Right lobe of liver (tissue), 4 donors: ENCODE results near the gene ARHGAP22.

Experiments
- POLR2A ChIP-seq: fragments of 450-650 bp; IDR thresholded peaks from one replicate; pipeline ENCODE4 v1.6.1; 2017; ENCODE audit warnings: antibody characterized with exemption, mild to moderate bottlenecking
- TF ChIP-seq, protein P1 (sequence below), 4 donors: fragments of 200-600 bp in 3 of 4; fragments of 450-650 bp in 1 of 4; IDR thresholded peaks; one replicate each; pipeline versions ENCODE4 v1.5.1 to v1.8.0; 2016 to 2022; ENCODE audit warnings: antibody characterized with exemption in 4 of 4, mild to moderate bottlenecking in 2 of 4
- donor health status: DM: no; HTN: no; CAD: no.
- donor health status: DM: no; HTN: no; CAD: no.
- donor health status: DM: no; HTN: yes; CAD: no.

DNA sequence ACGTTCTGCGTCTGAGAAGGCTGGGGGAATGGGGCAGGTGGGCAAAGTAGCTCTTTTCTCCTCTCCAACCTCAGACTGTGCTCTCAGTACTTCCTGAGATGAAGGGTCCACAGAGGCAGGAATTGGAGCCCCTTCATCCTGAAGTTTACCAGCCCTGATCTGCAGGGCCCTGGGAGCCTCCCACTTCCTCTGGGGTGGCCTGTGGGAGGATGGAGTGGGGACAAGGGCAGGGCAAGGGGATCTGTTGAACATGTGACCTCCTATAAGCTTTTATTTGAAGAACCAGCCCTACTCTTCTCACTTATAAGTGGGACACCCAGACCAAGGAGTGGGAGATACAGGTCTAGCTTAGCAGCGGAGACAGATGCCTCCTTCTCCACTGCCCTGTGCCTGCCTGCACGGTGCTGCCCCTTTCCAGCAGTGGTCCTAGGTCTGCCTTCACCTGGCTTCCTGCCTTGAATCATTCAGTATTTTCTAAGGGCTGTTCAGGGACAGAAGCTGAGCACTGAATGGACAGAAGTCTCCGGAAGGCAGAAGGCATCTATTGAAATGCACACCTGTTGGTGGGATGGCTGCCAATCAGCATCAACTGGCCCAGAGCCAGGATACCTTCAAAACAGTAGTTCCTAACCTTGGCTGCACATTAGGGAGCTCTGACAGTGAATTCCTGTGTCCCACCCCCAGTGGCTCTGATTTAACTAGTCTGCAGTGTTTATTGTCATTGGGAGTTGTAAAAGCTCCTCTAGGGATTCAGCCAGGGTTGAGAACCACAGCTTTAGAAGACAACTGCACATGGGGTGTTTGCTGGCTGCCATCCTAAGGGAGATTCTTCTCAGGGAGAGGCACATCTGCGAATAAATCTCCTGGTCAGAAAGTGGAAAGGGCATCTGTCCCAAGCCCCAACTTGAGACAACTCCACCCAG lies 2.7 kb upstream of the ARHGAP22 start:
- TF ChIP-seq, protein P1, sequence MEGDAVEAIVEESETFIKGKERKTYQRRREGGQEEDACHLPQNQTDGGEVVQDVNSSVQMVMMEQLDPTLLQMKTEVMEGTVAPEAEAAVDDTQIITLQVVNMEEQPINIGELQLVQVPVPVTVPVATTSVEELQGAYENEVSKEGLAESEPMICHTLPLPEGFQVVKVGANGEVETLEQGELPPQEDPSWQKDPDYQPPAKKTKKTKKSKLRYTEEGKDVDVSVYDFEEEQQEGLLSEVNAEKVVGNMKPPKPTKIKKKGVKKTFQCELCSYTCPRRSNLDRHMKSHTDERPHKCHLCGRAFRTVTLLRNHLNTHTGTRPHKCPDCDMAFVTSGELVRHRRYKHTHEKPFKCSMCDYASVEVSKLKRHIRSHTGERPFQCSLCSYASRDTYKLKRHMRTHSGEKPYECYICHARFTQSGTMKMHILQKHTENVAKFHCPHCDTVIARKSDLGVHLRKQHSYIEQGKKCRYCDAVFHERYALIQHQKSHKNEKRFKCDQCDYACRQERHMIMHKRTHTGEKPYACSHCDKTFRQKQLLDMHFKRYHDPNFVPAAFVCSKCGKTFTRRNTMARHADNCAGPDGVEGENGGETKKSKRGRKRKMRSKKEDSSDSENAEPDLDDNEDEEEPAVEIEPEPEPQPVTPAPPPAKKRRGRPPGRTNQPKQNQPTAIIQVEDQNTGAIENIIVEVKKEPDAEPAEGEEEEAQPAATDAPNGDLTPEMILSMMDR (IDR thresholded peaks at IDR 0.05), result no peak
- TF ChIP-seq POLR2A, result no peak
